H1 (cell line): ENCODE data around the gene DAZAP1.

ENCODE experiments used
- EP300 ChIP-seq, 2 experiments: IDR thresholded peaks; 1 replicate in 1 of 2; 2 replicates in 1 of 2; pipeline ENCODE4 v1.6.1; 2011 to 2012; ENCODE audit warnings: low read depth in 2 of 2, low read length in 2 of 2, mild to moderate bottlenecking in 2 of 2, borderline replicate concordance in 1 of 2, inconsistent platforms in 1 of 2, moderate library complexity in 1 of 2
- GABPA ChIP-seq: IDR thresholded peaks from 2 replicates; pipeline ENCODE4 v1.6.1; 2011; ENCODE audit warnings: mild to moderate bottlenecking, low read length, moderate library complexity, borderline replicate concordance; ENCODE audit not compliant: insufficient read depth
- HDAC2 ChIP-seq, 2 experiments: fragments of 300-600 bp in 1 of 2; sonication (generic) in 1 of 2; IDR thresholded peaks; 2 replicates each; pipeline ENCODE4 v1.6.1; 2011 to 2012; ENCODE audit warnings: low read depth in 2 of 2, low read length in 2 of 2, mild to moderate bottlenecking in 2 of 2, moderate library complexity in 2 of 2, borderline replicate concordance in 1 of 2, inconsistent platforms in 1 of 2
- RFX5 ChIP-seq: IDR thresholded peaks from 2 replicates; pipeline ENCODE4 v1.6.1; 2011; ENCODE audit warnings: low read depth, low read length, improper control_type of control experiment, borderline replicate concordance
- RNF2 ChIP-seq: fragments of 200-900, 300-1000 bp; sonication (generic); IDR thresholded peaks from 2 replicates; pipeline ENCODE4 v1.7.1; 2016; ENCODE audit warnings: borderline replicate concordance, low read depth, mild to moderate bottlenecking, antibody characterized with exemption, low read length; ENCODE audit not compliant: poor library complexity, severe bottlenecking; ENCODE audit errors: missing control alignments
- YY1 ChIP-seq: IDR thresholded peaks from 2 replicates; pipeline ENCODE4 v1.6.1; 2011; ENCODE audit warnings: low read depth, mild to moderate bottlenecking, low read length
- TF ChIP-seq, protein P1 (sequence below), 3 experiments: IDR thresholded peaks; 1 replicate in 2 of 3; 2 replicates in 1 of 3; pipeline versions ENCODE4 v1.5.1 to v1.6.1; 2011; ENCODE audit warnings: low read length in 3 of 3, mild to moderate bottlenecking in 3 of 3, inconsistent platforms in 2 of 3, low read depth in 1 of 3, moderate library complexity in 1 of 3; ENCODE audit not compliant: insufficient read depth in 1 of 3; ENCODE audit errors: control extremely low read depth in 1 of 3

GRCh38 chr19:1456121-1456900, 48.9 kb downstream of the DAZAP1 start:
- TF ChIP-seq HDAC2 (IDR thresholded peaks at IDR 0.05; ENCODE audit: borderline replicate concordance in 1 of 2, low read depth in 2 of 2, low read length in 2 of 2) = no peak
- TF ChIP-seq, protein P1, sequence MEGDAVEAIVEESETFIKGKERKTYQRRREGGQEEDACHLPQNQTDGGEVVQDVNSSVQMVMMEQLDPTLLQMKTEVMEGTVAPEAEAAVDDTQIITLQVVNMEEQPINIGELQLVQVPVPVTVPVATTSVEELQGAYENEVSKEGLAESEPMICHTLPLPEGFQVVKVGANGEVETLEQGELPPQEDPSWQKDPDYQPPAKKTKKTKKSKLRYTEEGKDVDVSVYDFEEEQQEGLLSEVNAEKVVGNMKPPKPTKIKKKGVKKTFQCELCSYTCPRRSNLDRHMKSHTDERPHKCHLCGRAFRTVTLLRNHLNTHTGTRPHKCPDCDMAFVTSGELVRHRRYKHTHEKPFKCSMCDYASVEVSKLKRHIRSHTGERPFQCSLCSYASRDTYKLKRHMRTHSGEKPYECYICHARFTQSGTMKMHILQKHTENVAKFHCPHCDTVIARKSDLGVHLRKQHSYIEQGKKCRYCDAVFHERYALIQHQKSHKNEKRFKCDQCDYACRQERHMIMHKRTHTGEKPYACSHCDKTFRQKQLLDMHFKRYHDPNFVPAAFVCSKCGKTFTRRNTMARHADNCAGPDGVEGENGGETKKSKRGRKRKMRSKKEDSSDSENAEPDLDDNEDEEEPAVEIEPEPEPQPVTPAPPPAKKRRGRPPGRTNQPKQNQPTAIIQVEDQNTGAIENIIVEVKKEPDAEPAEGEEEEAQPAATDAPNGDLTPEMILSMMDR (IDR thresholded peaks at IDR 0.05; ENCODE audit: control extremely low read depth in 1 of 3, insufficient read depth in 1 of 3, low read depth in 1 of 3, low read length in 3 of 3) = no peak
- no peak for TF ChIP-seq YY1
- no peak for TF ChIP-seq EP300 (IDR thresholded peaks at IDR 0.05; ENCODE audit: borderline replicate concordance in 1 of 2, low read depth in 2 of 2, low read length in 2 of 2)
- no peak for TF ChIP-seq RFX5
- TF ChIP-seq GABPA = no peak
- TF ChIP-seq RNF2 = no peak
